OCI-LY7 (cell line): ENCODE results near the gene IFNA2. TPM values are rescaled to one million over a fixed set of nuclear protein-coding genes. Genes with fewer than 3 reads are reported as not detected.

Source experiments
- BruUV-seq: library from RNA; stranded (reverse); fragments of 400-500 nt; replicated peaks from 2 replicates; lab custom pipeline; 2021; lab: Mats Ljungman, UMichigan
- CTCF ChIA-PET: fragments of 300-600 bp; sonication (Branson Sonifier 250); formaldehyde crosslinking; loops from one replicate; lab custom pipeline; 2022; ENCODE audit warnings: antibody characterized with exemption; ENCODE audit not compliant: unreplicated experiment; lab: Charles Lee
- POLR2A ChIA-PET: fragments of 300-600 bp; sonication (Branson Sonifier 250); formaldehyde crosslinking; loops from one replicate; lab custom pipeline; 2022; ENCODE audit warnings: antibody characterized with exemption; lab: Charles Lee
- DNase-seq: peaks from one replicate; pipeline ENCODE4 v3.0.0-alpha.2; 2015; ENCODE audit warnings: low spot score
- H2AFZ ChIP-seq: fragments of 200-600 bp; sonication (generic), shearing (Covaris generic); 2 replicates; pipeline ENCODE4 v1.6.1; 2014; ENCODE audit warnings: mild to moderate bottlenecking, antibody characterized with exemption, low read length, moderate library complexity
- H3K27ac ChIP-seq: fragments of 200-600 bp; sonication (generic); 2 replicates; pipeline ENCODE4 v1.5.1; 2014; ENCODE audit warnings: mixed run types, low read depth, mild to moderate bottlenecking, moderate library complexity, low read length, inconsistent platforms; ENCODE audit not compliant: poor library complexity, severe bottlenecking
- H3K36me3 ChIP-seq: fragments of 200-600 bp; sonication (generic); 2 replicates; pipeline ENCODE4 v1.6.1; 2014; ENCODE audit warnings: mild to moderate bottlenecking, antibody characterized with exemption, low read length, moderate library complexity, mixed read lengths; ENCODE audit not compliant: insufficient read depth
- H3K4me1 ChIP-seq: fragments of 200-600 bp; sonication (generic); 2 replicates; pipeline ENCODE4 v1.5.1; 2014; ENCODE audit warnings: mild to moderate bottlenecking, low read length; ENCODE audit not compliant: insufficient read depth, poor library complexity, severe bottlenecking
- H3K4me2 ChIP-seq: fragments of 200-600 bp; sonication (generic); 2 replicates; pipeline ENCODE4 v1.6.1; 2014; ENCODE audit warnings: mild to moderate bottlenecking, low read length
- H3K4me3 ChIP-seq: fragments of 200-600 bp; sonication (generic); 2 replicates; pipeline ENCODE4 v1.5.1; 2014; ENCODE audit warnings: mild to moderate bottlenecking, low read depth, low read length; ENCODE audit not compliant: poor library complexity, severe bottlenecking
- H3K79me2 ChIP-seq: fragments of 200-600 bp; sonication (generic); 2 replicates; pipeline ENCODE4 v1.6.1; 2016; ENCODE audit warnings: low read depth, mild to moderate bottlenecking, low read length, moderate library complexity, mixed read lengths; ENCODE audit not compliant: insufficient read depth
- H3K9me2 ChIP-seq: fragments of 200-600 bp; sonication (generic); 2 replicates; pipeline ENCODE4 v1.6.1; 2016; ENCODE audit warnings: mild to moderate bottlenecking, low read length, mixed read lengths; ENCODE audit not compliant: insufficient read depth
- H3K9me3 ChIP-seq: fragments of 200-600 bp; sonication (generic); 2 replicates; pipeline ENCODE4 v1.6.1; 2014; ENCODE audit warnings: mild to moderate bottlenecking, mixed run types, low read length, mixed read lengths
- H4K20me1 ChIP-seq: fragments of 200-600 bp; sonication (generic); 2 replicates; pipeline ENCODE4 v1.6.1; 2014; ENCODE audit warnings: mild to moderate bottlenecking, antibody characterized with exemption, low read length, moderate library complexity, mixed read lengths; ENCODE audit not compliant: insufficient read depth
- EZH2phosphoT487 ChIP-seq: fragments of 200-600 bp; sonication (generic); IDR thresholded peaks from 2 replicates; pipeline ENCODE4 v1.6.1; 2018; ENCODE audit warnings: low read depth, borderline replicate concordance, mild to moderate bottlenecking, mixed run types, antibody characterized with exemption, low read length, moderate library complexity, mixed read lengths
- intact Hi-C: fragments of 100-400 bp; cut with micrococcal nuclease; formaldehyde crosslinking; loops from one replicate; pipeline ENCODE4 v1.10.0; 2022; ENCODE audit not compliant: unreplicated experiment
- total RNA-seq, 2 experiments: library from RNA; depleted of rRNA in 1 of 2; stranded (reverse); fragments of >200 nt in 1 of 2; shearing (Covaris generic) in 1 of 2; gene quantifications; 2 replicates each; pipeline ENCODE4 v1.2.3, GENCODE V29; 2014 to 2022
- TF ChIP-seq, protein P1 (sequence below): fragments of 200-600 bp; sonication (generic); conservative IDR thresholded peaks from 2 replicates; pipeline ENCODE4 v1.5.1; 2014; ENCODE audit warnings: mild to moderate bottlenecking, antibody characterized with exemption, low read length, moderate library complexity, mixed read lengths

Gene IFNA2
- total RNA-seq, 2 experiments from 2014 or later, result not detected

DNA sequence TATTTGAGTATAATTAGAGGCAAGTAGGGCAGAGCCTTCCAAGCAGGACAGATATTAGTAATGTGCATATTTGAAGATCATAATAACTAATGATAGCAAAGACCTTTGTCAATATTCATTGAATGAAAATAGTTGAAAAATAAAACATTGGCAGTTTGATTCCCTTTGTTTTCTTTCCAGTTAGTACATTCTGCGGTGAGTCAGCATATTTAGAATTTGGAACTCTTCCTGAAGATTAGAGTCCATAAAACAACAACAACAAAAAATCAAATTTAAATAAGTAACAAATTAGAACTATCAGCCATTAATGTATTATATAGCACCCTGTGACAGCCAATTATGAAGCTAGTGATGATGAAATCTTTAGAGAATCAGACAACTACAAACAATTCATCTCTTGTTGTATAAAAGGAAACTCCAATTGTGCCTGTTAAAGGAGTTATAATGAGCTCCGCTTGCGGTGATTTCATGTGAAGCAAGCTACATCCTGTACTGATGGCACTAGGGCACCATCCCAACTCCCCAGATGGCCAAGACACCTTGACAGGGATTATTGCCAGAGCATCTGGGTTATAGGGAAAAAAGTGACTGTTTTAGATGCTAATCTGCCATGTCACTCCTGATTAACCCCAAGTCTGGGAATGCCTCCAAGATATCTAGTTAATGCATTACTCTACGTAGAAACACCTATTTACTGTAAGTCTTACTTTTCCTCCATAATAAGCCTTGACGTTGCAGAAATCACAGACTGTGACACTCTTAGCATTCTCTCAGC lies 30.5 kb upstream of the IFNA2 start:
- H3K79me2 ChIP-seq, result no peaks in the 10 kb centered on the region
- ChIA-PET POLR2A (no interaction called here), CTCF (no interaction called here)
- H3K36me3 ChIP-seq, result no peaks in the 10 kb centered on the region
- intact Hi-C loops, result no loop called here
- peaks cover 5% of the 10 kb centered on the region for H3K4me1 ChIP-seq
- no peak overlapping the region for H2AFZ ChIP-seq
- H3K9me2 ChIP-seq, result no peaks in the 10 kb centered on the region
- no peak overlapping the region for H3K27ac ChIP-seq
- no peaks in the 10 kb centered on the region for H3K9me3 ChIP-seq
- H3K4me2 ChIP-seq, result no peak overlapping the region
- H3K4me3 ChIP-seq, result no peak overlapping the region
- no peak for DNase-seq
- TF ChIP-seq, protein P1, sequence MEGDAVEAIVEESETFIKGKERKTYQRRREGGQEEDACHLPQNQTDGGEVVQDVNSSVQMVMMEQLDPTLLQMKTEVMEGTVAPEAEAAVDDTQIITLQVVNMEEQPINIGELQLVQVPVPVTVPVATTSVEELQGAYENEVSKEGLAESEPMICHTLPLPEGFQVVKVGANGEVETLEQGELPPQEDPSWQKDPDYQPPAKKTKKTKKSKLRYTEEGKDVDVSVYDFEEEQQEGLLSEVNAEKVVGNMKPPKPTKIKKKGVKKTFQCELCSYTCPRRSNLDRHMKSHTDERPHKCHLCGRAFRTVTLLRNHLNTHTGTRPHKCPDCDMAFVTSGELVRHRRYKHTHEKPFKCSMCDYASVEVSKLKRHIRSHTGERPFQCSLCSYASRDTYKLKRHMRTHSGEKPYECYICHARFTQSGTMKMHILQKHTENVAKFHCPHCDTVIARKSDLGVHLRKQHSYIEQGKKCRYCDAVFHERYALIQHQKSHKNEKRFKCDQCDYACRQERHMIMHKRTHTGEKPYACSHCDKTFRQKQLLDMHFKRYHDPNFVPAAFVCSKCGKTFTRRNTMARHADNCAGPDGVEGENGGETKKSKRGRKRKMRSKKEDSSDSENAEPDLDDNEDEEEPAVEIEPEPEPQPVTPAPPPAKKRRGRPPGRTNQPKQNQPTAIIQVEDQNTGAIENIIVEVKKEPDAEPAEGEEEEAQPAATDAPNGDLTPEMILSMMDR, result no peak
- no peak for TF ChIP-seq EZH2phosphoT487
- no peaks in the 10 kb centered on the region for H4K20me1 ChIP-seq
- BruUV-seq, result no TSS peak

DNA sequence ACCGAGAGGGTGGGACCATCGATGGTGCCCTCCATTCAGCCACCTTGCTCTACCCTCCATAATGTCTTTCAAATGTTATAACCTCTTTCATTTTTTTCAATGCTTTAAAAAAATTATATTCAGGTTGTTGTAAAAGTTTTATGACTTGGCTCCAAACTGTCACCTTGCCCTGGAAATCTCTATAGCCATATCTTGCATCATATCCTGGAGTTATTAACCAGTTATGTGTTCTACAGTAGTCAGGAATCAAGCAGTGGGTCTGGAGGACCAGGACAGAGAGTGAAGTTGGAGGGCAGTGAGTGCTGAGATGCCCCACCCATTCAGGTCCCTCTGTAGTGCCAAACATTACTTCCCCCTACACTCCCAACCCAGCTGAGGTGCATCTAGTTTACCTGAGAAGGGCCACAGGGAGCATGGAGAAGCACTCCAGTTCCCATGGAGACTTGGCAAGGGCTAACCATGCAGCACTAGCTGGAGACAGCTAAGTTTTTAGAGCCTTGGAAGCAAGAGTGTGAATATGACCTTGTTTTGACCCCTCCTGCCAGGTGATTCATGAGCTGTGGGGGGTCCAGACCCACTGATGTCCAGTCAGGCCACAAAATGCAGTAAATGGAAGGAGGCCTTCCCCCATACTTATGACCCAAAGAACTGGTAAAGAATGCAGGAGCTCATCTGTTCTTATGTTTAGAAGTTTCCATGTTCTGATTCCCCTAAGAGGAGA lies 29.2 kb upstream of the IFNA2 start:
- DNase-seq, result no peak
- Histone ChIP-seq H2AFZ (no peak overlapping the region), H3K4me2 (no peak overlapping the region), H4K20me1 (no peaks in the 10 kb centered on the region), H3K9me2 (no peaks in the 10 kb centered on the region), H3K27ac (no peak overlapping the region), H3K79me2 (no peaks in the 10 kb centered on the region), H3K36me3 (no peaks in the 10 kb centered on the region), H3K4me1 (peaks cover 5% of the 10 kb centered on the region), H3K9me3 (no peaks in the 10 kb centered on the region), H3K4me3 (no peak overlapping the region)
- intact Hi-C loops, result no loop called here
- ChIA-PET POLR2A (no interaction called here), CTCF (no interaction called here)
- no TSS peak for BruUV-seq
- TF ChIP-seq EZH2phosphoT487, result no peak
- TF ChIP-seq, protein P1, result no peak

DNA sequence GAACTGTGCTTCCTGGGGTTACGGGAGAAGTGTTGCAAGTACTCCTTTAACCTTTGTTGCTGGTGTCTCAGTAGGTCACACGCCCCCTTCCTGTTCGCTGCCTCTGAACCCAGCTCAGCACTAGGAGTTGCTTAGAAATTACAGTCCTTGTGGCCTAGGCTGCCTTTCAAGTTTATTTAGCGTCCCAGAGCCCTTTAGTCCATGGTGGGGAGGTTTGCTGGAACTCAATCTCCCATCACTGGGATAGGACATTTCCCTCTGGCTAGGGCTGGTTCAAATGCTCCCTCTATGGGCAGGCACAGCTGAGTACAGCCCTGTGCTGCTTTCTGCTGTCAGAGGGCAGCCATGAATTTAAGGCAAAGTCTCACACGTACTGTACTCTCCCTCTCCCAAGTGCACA lies 28.4 kb upstream of the IFNA2 start:
- no TSS peak for BruUV-seq
- no peaks in the 10 kb centered on the region for H3K9me2 ChIP-seq
- TF ChIP-seq EZH2phosphoT487, result no peak
- TF ChIP-seq, protein P1, result 0 out of 2 replicates have a peak, but pooled peaks have one; percentile 33
- no peak overlapping the region for H3K4me2 ChIP-seq
- no peaks in the 10 kb centered on the region for H3K79me2 ChIP-seq
- no peak overlapping the region for H3K27ac ChIP-seq
- H3K9me3 ChIP-seq, result no peaks in the 10 kb centered on the region
- ChIA-PET CTCF (no interaction called here), POLR2A (no interaction called here)
- DNase-seq, result no peak
- no peak overlapping the region for H2AFZ ChIP-seq
- no peak overlapping the region for H3K4me3 ChIP-seq
- intact Hi-C loops, result no loop called here
- H4K20me1 ChIP-seq, result no peaks in the 10 kb centered on the region
- H3K36me3 ChIP-seq, result no peaks in the 10 kb centered on the region
- peaks cover 5% of the 10 kb centered on the region for H3K4me1 ChIP-seq
